ENCODE results near the gene NECAB2. TPM values are rescaled to one million over a fixed set of nuclear protein-coding genes. Genes with fewer than 3 reads are reported as not detected.

Gene NECAB2
- total RNA-seq, 2 donors from 2014 or later: 2.8 TPM; not detected in 1

- WGBS: 68% methylated on average over 10 of the region's 10 CpGs
- Histone ChIP-seq H3K27ac (no peak overlapping the region), H3K4me3 (no peak overlapping the region), H3K9me3 (no peaks in the 10 kb centered on the region), H3K27me3 (replicated peaks; ENCODE audit: insufficient read depth) (no peaks in the 10 kb centered on the region), H3K4me1 (replicated peaks) (no peaks in the 10 kb centered on the region), H3K36me3 (no peaks in the 10 kb centered on the region)
- intact Hi-C loops (cut with DNase I): no loop called here
- TF ChIP-seq POLR2A (IDR thresholded peaks at IDR 0.05) (no peak), POLR2AphosphoS5 (IDR thresholded peaks at IDR 0.05) (no peak), CTCF (IDR thresholded peaks at IDR 0.05) (no peak)
- DNase-seq (ENCODE audit: low spot score): no peak
These were observed 32.2 kb upstream of the NECAB2 start for GRCh38 chr16:83935858-83936255.

GRCh38 chr16:83936581-83937165 is 31.4 kb upstream of the NECAB2 start:
- H3K9me3 ChIP-seq: no peaks in the 10 kb centered on the region
- H3K27ac ChIP-seq: no peak overlapping the region
- intact Hi-C loops (cut with DNase I): no loop called here
- no peaks in the 10 kb centered on the region for H3K36me3 ChIP-seq
- no peaks in the 10 kb centered on the region for H3K27me3 ChIP-seq (replicated peaks; ENCODE audit: insufficient read depth)
- H3K4me3 ChIP-seq: no peak overlapping the region
- no peak for DNase-seq (ENCODE audit: low spot score)
- TF ChIP-seq POLR2AphosphoS5 (IDR thresholded peaks at IDR 0.05) (no peak), CTCF (IDR thresholded peaks at IDR 0.05) (no peak), POLR2A (IDR thresholded peaks at IDR 0.05) (no peak)
- WGBS: 88% methylated on average over 19 of the region's 19 CpGs
- no peaks in the 10 kb centered on the region for H3K4me1 ChIP-seq (replicated peaks)

GRCh38 chr16:83937267-83937666 is 30.8 kb upstream of the NECAB2 start:
- H3K27ac ChIP-seq: no peak overlapping the region
- no peaks in the 10 kb centered on the region for H3K27me3 ChIP-seq (replicated peaks; ENCODE audit: insufficient read depth)
- no peak for DNase-seq (ENCODE audit: low spot score)
- no peaks in the 10 kb centered on the region for H3K4me1 ChIP-seq (replicated peaks)
- H3K36me3 ChIP-seq: no peaks in the 10 kb centered on the region
- TF ChIP-seq POLR2A (IDR thresholded peaks at IDR 0.05) (no peak), CTCF (IDR thresholded peaks at IDR 0.05) (no peak), POLR2AphosphoS5 (IDR thresholded peaks at IDR 0.05) (no peak)
- WGBS: 98% methylated on average over 2 of the region's 2 CpGs
- no peak overlapping the region for H3K4me3 ChIP-seq
- no peaks in the 10 kb centered on the region for H3K9me3 ChIP-seq
- intact Hi-C loops (cut with DNase I): no loop called here

GRCh38 chr16:83937922-83938885 is 29.8 kb upstream of the NECAB2 start:
- no peaks in the 10 kb centered on the region for H3K36me3 ChIP-seq
- no peak for TF ChIP-seq CTCF (IDR thresholded peaks at IDR 0.05)
- WGBS: 86% methylated on average over 18 of the region's 18 CpGs
- no peak overlapping the region for H3K27ac ChIP-seq
- H3K4me3 ChIP-seq: no peak overlapping the region
- no peaks in the 10 kb centered on the region for H3K9me3 ChIP-seq
- intact Hi-C loops (cut with DNase I): no loop called here
- H3K27me3 ChIP-seq (replicated peaks; ENCODE audit: insufficient read depth): no peaks in the 10 kb centered on the region
- no peak for DNase-seq (ENCODE audit: low spot score)
- no peaks in the 10 kb centered on the region for H3K4me1 ChIP-seq (replicated peaks)

Data from prostate gland (tissue), 2 donors.